Islet precursor cell (in vitro differentiated cells): Measurements from ENCODE around the gene IQGAP2.

Source experiments
- DNase-seq: peaks from one replicate; pipeline ENCODE4 v3.0.0-alpha.2; 2018

Gene IQGAP2

GRCh38 chr5:76385540-76385939 lies 17.5 kb upstream of the IQGAP2 start:
- no peak for DNase-seq

GRCh38 chr5:76386360-76386759 lies 16.7 kb upstream of the IQGAP2 start:
- no peak for DNase-seq

- DNase-seq: no peak
Observed at GRCh38 chr5:76388236-76388635, 14.8 kb upstream of the IQGAP2 start.

- no peak for DNase-seq
Observed at GRCh38 chr5:76388791-76389512, 14.1 kb upstream of the IQGAP2 start.

GRCh38 chr5:76389513-76390154 lies 13.5 kb upstream of the IQGAP2 start:
- DNase-seq: peak; percentile 22

GRCh38 chr5:76391014-76391413 lies 12.1 kb upstream of the IQGAP2 start:
- no peak for DNase-seq

- DNase-seq: no peak
Observed at GRCh38 chr5:76393035-76393680, 9.9 kb upstream of the IQGAP2 start.

GRCh38 chr5:76397200-76397599 lies 5.9 kb upstream of the IQGAP2 start:
- DNase-seq: no peak

GRCh38 chr5:76399268-76399667 lies 3.8 kb upstream of the IQGAP2 start:
- DNase-seq: no peak

- DNase-seq: no peak
Observed at GRCh38 chr5:76400466-76400865, 2.6 kb upstream of the IQGAP2 start.

- no peak for DNase-seq
Observed at GRCh38 chr5:76401801-76402250, 1.3 kb upstream of the IQGAP2 start.

- DNase-seq: peak; percentile 88
Observed at GRCh38 chr5:76402251-76402885, 717 bp upstream of the IQGAP2 start.

- peak; percentile 84 for DNase-seq
Observed at GRCh38 chr5:76403766-76404222, 709 bp downstream of the IQGAP2 start.

GRCh38 chr5:76404223-76405211 lies 1.4 kb downstream of the IQGAP2 start:
- no peak for DNase-seq

- no peak for DNase-seq
Observed at GRCh38 chr5:76406014-76406413, 2.9 kb downstream of the IQGAP2 start.

- DNase-seq: no peak
Observed at GRCh38 chr5:76406673-76407072, 3.6 kb downstream of the IQGAP2 start.

GRCh38 chr5:76408104-76408654 lies 5.1 kb downstream of the IQGAP2 start:
- DNase-seq: no peak

- DNase-seq: no peak
Observed at GRCh38 chr5:76412511-76412910, 9.4 kb downstream of the IQGAP2 start.

GRCh38 chr5:76413746-76414145 lies 10.7 kb downstream of the IQGAP2 start:
- DNase-seq: no peak

- DNase-seq: no peak
Observed at GRCh38 chr5:76414788-76415187, 11.7 kb downstream of the IQGAP2 start.

GRCh38 chr5:76415855-76416254 lies 12.8 kb downstream of the IQGAP2 start:
- DNase-seq: no peak
